ENCODE data around the gene COL4A1.

COL4A1 gene

DNA sequence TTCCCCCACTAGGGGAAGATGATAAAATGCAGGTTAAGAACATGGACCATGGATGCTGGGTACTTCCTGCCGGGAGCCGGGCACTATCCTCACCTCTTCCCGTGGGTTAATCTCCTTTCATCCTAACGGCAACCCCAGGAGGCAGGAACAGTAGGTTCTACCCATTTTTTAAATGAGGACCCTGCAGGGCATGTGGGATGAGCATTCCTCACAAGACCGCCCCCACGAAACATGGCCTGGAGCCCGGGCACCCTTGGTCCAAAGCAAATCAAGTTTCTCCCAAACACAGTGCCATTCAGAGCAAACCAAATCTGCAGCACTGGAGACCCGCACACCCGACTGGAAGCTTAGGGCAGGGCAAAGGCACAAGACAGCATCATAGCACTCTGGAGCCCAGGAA lies 35.5 kb upstream of the COL4A1 start:
- FAIRE-seq (no peak), DNase-seq (ENCODE audit: extremely low spot score, insufficient read length, low read depth) (no peak)

DNA sequence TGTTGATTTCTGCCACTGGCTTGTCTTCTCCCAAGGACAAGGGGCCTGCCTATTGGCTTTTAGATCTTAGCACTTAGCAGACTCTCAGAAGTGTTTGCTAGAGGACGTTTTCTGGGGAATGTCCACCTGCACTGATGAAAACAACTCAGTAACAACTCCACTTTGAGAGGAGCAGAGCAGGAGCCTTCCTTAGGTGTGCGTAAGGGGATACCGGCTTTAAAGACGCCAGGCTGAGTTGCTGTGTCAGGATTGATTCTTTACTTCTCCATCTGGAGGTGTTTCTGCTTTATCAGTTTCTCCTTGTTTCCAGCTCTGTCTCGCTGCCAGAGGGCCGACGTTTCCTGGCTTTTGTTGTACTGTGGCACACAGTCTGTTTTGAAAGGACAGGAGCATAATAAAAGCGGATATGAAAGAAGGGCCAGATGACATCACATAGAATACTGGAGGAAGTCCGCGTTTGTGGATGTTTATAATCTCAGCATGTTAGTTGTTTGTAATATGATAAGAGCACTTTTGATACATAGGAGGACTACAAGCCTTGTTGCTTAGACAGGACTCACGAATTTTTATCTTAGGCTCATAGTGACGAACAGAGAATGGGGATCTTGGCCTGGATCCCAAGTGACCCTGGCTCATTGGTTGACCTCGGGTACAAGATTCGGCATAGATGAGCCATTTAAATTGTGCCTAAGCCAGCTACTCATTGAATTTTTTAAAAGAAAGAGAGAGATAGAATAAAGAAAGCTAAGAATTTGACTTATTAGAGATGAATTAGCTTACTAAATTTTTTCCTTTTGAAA lies 34.7 kb upstream of the COL4A1 start:
- DNase-seq (ENCODE audit: extremely low spot score, insufficient read length, low read depth) = no peak
- no peak for FAIRE-seq

GRCh38 chr13:110340812-110341444 lies 34.0 kb upstream of the COL4A1 start:
- no peak for DNase-seq (ENCODE audit: extremely low spot score, insufficient read length, low read depth)
- peak; percentile 5 for FAIRE-seq

DNA sequence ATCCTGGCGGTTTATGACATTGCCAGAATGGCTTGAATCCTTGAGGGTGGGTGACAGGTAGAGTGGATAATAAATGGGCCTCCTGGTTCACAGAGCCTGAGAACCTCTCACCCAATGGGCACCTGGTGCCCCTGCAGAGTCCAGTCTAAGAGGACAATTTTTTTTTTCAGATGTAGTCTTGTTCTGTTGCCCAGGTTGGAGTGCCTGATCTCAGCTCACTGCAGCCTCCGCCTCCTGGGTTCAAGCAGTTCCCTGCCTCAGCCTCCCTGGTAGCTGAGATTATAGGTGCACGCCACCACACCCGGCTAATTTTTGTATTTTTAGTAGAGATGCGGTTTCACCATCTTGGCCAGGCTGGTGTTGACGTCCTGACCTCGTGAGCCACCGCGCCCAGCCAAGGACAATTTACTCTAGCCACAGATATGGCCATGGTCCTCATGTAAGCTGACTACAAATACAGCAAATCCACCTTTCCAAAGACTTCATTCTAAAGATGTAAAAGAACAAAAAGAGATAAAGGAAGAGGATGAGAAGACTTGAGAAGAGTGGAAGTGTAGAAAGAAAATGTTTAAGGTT lies 33.1 kb upstream of the COL4A1 start:
- no peak for FAIRE-seq

DNA sequence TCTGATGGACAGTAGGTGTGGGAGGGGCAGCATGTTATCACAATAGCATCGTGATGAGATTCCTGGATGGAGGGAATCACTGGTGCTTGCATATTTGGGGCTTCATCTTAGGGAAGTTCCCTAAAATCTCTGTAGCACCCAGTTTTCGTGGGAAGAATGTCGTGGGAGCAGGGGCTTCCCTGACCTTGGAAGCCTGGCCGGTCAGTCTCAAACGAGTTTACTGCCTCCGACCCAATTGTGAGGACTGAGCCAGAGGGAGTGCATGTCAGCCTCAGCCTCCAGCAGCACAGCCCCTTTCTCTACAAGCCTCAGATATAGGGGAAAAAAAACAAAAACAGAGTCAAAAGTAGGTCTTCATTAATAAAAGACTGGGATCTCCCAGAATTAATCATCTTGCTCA lies 32.3 kb upstream of the COL4A1 start:
- DNase-seq (ENCODE audit: extremely low spot score, insufficient read length, low read depth) = no peak
- no peak for FAIRE-seq

More for the DNA sequence above, 33.1 kb upstream of the COL4A1 start:
- no peak for DNase-seq (ENCODE audit: extremely low spot score, insufficient read length, low read depth)

GRCh38 chr13:110338441-110339101 lies 31.6 kb upstream of the COL4A1 start:
- FAIRE-seq (no peak), DNase-seq (ENCODE audit: extremely low spot score, insufficient read length, low read depth) (no peak)

GRCh38 chr13:110337247-110337646 lies 30.3 kb upstream of the COL4A1 start:
- FAIRE-seq = no peak
- DNase-seq (ENCODE audit: extremely low spot score, insufficient read length, low read depth) = no peak

DNA sequence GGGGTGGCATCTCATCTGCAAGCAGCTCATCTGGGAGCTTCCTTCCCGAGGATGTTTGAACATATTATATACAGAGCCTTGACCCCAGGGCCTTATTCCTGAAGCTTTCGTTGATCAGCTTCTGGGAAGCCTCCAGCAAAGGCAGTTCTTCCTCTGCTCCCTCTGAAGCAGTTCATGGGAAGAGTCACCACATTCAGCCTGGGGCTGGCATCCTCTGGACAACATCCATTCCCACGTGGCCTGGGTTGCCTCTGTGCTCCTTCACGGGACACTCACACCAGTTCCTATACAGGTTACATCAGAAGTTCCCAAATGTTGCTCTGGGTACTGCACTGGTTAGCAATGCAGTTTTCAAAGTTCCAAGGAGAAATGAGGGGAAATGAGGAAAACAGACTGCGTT lies 29.7 kb upstream of the COL4A1 start:
- DNase-seq (ENCODE audit: extremely low spot score, insufficient read length, low read depth) = no peak
- no peak for FAIRE-seq

- no peak for DNase-seq (ENCODE audit: extremely low spot score, insufficient read length, low read depth)
- FAIRE-seq = no peak
Measured at GRCh38 chr13:110336108-110336507, 29.2 kb upstream of the COL4A1 start.

DNA sequence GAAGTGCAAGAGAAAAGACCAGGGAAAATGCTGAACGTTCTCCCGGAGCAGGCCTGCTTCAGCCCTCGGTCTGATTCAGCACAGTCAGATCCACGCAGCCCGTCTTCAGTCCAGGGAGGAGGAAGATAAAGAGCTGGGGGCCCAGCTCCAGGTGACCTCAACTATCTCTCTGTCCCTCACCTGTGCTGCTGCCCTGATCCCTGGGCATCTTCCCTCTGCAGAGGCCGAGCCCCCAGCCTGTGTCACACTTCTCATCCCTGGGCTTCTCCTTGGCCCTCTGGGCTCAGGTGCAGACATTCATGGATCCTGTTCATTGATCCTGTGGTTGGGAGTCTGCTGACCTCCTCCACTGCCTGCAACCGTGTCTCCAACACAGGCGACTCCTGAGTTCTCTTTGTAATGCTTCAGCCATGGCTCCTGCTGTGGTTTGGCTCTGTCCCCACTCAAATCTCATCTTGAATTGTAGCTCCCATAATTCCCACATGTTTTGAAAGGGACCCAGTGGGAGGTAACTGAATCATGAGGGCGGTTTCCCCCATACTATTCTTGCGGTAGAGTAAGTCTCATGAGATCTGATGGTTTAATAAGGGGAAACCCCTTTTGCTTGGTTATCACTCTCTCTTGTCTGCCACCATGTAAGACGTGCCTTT lies 28.0 kb upstream of the COL4A1 start:
- DNase-seq (ENCODE audit: extremely low spot score, insufficient read length, low read depth) (no peak), FAIRE-seq (no peak)

DNA sequence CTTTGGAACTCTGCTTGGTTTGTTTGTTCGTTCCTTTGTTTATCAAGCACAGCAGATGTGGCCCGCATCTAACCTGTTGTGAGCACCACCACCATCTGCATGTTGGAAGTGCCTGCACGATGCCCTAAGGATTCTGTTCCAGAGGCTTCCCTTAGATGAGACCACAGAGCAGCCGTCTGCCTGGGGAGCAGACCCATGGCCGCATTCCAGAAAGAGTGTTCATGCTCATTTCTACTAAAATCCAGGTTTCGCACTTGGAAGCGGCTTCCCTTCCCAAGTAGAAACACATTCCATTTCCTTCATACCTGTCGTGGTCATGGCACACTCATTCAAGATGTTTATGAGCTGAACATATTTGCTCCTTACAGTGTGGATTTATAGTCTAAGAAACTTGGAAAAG lies 27.3 kb upstream of the COL4A1 start:
- no peak for FAIRE-seq

GRCh38 chr13:110333837-110334236 lies 26.9 kb upstream of the COL4A1 start:
- DNase-seq (ENCODE audit: extremely low spot score, insufficient read length, low read depth) (no peak), FAIRE-seq (no peak)

More for the DNA sequence above, 27.3 kb upstream of the COL4A1 start:
- DNase-seq (ENCODE audit: extremely low spot score, insufficient read length, low read depth) = no peak

DNA sequence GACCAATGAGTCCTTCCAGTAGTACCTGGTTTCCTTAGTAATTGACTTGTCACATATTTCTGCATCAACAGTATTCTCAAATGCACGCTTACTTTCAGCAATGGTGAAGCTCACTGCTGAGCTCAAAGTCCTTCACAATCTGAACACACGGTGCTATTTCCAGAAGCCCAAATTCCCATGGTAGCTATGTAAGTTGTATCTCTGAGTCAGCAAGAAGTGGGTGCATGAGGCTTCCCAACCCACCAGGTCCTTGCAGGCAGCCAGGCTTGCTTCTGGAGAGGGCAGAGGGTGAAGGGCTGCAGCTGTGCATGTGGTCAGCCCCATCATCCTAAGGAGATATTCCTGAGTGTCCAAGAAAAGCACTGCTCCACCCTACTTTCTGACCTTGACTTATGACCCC lies 25.8 kb upstream of the COL4A1 start:
- FAIRE-seq = no peak

DNA sequence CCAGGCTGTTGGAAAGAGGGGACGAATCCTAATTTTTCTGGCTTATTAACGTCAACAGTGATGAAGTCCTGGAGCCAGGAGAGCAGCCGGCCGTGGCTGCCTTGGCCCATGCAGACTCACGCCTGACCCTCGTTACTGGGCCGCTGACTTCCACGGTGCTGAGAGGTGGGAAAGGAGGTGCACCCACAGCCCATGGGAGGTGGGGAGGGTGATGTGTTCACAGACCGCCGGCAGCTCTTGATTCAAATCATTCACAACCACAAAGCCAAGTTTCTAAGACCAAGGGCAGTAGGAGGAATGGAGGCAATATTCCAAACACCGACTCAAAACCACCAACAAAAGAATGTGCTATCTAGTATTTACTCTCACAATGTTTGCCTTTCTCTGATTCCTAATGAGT lies 24.4 kb upstream of the COL4A1 start:
- no peak for FAIRE-seq
- DNase-seq (ENCODE audit: extremely low spot score, insufficient read length, low read depth) = no peak

More for the DNA sequence above, 25.8 kb upstream of the COL4A1 start:
- no peak for DNase-seq (ENCODE audit: extremely low spot score, insufficient read length, low read depth)

- no peak for DNase-seq (ENCODE audit: extremely low spot score, insufficient read length, low read depth)
- no peak for FAIRE-seq
Measured at GRCh38 chr13:110330491-110331011, 23.6 kb upstream of the COL4A1 start.

GRCh38 chr13:110329798-110330461 lies 23.0 kb upstream of the COL4A1 start:
- FAIRE-seq = no peak
- no peak for DNase-seq (ENCODE audit: extremely low spot score, insufficient read length, low read depth)

- FAIRE-seq (no peak), DNase-seq (ENCODE audit: extremely low spot score, insufficient read length, low read depth) (no peak)
Measured at GRCh38 chr13:110329258-110329657, 22.3 kb upstream of the COL4A1 start.

DNA sequence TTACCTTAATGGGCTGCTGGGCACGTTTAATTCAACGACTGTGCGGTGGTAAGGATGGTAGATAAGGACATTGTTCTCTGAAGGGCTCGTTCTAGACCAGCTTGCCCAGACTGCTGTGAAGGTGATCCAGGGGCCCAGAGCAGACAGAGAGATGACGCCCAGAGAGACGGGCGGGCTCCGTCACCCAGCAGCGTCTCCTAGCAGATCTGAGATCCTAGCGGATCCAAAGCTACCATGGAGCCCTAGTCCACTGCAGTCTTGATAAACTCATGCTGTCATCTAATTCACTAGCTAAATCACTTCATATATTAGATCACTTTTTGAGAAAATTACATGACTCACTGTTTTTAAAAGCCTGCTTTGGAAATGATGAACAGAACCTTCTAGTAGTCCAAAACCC lies 21.6 kb upstream of the COL4A1 start:
- DNase-seq (ENCODE audit: extremely low spot score, insufficient read length, low read depth) = no peak
- FAIRE-seq = no peak

- no peak for FAIRE-seq
- DNase-seq (ENCODE audit: extremely low spot score, insufficient read length, low read depth) = no peak
Measured at GRCh38 chr13:110327051-110327721, 20.2 kb upstream of the COL4A1 start.
